CD4-positive, alpha-beta T cell (primary cell): ENCODE measurements around the gene SOX8. TPM values are rescaled to one million over a fixed set of nuclear protein-coding genes. Genes with fewer than 3 reads are reported as not detected.

Experiments
- ATAC-seq: fragments of 200-7000 bp; cut with Tn5 transposase; one replicate; pipeline ENCODE4 v1.10.0; 2022; ENCODE audit warnings: mild to moderate bottlenecking; ENCODE audit not compliant: poor library complexity
- CTCF ChIA-PET: fragments of 350-600 bp; sonication (Branson Sonifier 250); formaldehyde crosslinking; loops from one replicate; lab custom pipeline; 2021; ENCODE audit warnings: antibody characterized with exemption, inconsistent platforms; lab: Charles Lee
- POLR2A ChIA-PET: fragments of 350-600 bp; sonication (Branson Sonifier 250); formaldehyde crosslinking; loops from one replicate; lab custom pipeline; 2021; ENCODE audit warnings: antibody characterized with exemption, inconsistent platforms; lab: Charles Lee
- DNase-seq, 14 experiments: peaks; one replicate each; pipeline ENCODE4 v3.0.0-alpha.2; 2013 to 2020; ENCODE audit warnings: mixed read lengths in 2 of 14
- H3K27ac ChIP-seq, 2 donors: one replicate each; pipeline versions ENCODE4 v1.5.1 to v1.7.0; 2013; ENCODE audit warnings: low read length in 2 of 2, low read depth in 1 of 2, mild to moderate bottlenecking in 1 of 2
- H3K27me3 ChIP-seq, 2 experiments: 1 replicate in 1 of 2; 2 replicates in 1 of 2; pipeline versions ENCODE4 v1.6.1 to v1.7.0; 2013; ENCODE audit warnings: low read length in 2 of 2, control low read depth in 1 of 2, mild to moderate bottlenecking in 1 of 2, moderate library complexity in 1 of 2; ENCODE audit not compliant: insufficient read depth in 2 of 2, control insufficient read depth in 1 of 2
- H3K36me3 ChIP-seq: one replicate; pipeline ENCODE4 v1.6.1; 2013; ENCODE audit warnings: low read length, control low read depth; ENCODE audit not compliant: insufficient read depth
- H3K4me1 ChIP-seq: one replicate; pipeline ENCODE4 v1.6.1; 2013; ENCODE audit warnings: low read length, control low read depth; ENCODE audit not compliant: insufficient read depth
- H3K4me3 ChIP-seq: one replicate; pipeline ENCODE4 v1.5.1; 2013; ENCODE audit warnings: mild to moderate bottlenecking, low read length, moderate library complexity
- H3K9me3 ChIP-seq, 2 experiments: 1 replicate in 1 of 2; 2 replicates in 1 of 2; pipeline versions ENCODE4 v1.6.1 to v1.7.0; 2013; ENCODE audit warnings: low read length in 2 of 2, mild to moderate bottlenecking in 2 of 2, control low read depth in 1 of 2, moderate library complexity in 1 of 2; ENCODE audit not compliant: control insufficient read depth in 1 of 2, insufficient read depth in 1 of 2
- H3K27ac Mint-ChIP-seq: one replicate; pipeline ENCODE4 v1.8.0; 2020; ENCODE audit warnings: mixed read lengths
- H3K27me3 Mint-ChIP-seq: one replicate; pipeline ENCODE4 v1.8.0; 2021; ENCODE audit warnings: mixed read lengths
- H3K36me3 Mint-ChIP-seq: one replicate; pipeline ENCODE4 v1.8.0; 2021; ENCODE audit warnings: low read depth, mixed read lengths
- H3K4me1 Mint-ChIP-seq: one replicate; pipeline ENCODE4 v1.8.0; 2021; ENCODE audit warnings: low read depth, mixed read lengths
- H3K4me3 Mint-ChIP-seq: one replicate; pipeline ENCODE4 v1.8.0; 2020; ENCODE audit warnings: mild to moderate bottlenecking, mixed read lengths
- H3K9me3 Mint-ChIP-seq: one replicate; pipeline ENCODE4 v1.8.0; 2020; ENCODE audit warnings: mixed read lengths
- CTCF ChIP-seq: fragments of 200-600 bp; IDR thresholded peaks from one replicate; pipeline ENCODE4 v1.8.0; 2022; ENCODE audit warnings: antibody characterized with exemption, mild to moderate bottlenecking
- intact Hi-C, 2 experiments: fragments of 100-400 bp; cut with DNase I in 1 of 2; cut with micrococcal nuclease in 1 of 2; formaldehyde crosslinking; loops; one replicate each; pipeline versions ENCODE4 v1.15.1 to v1.9.0; 2023 to 2025; cut with DNase I, micrococcal nuclease
- total RNA-seq, 174 experiments: library from RNA in 2 of 174; stranded (reverse) in 2 of 174; gene quantifications; one replicate each; pipeline ENCODE4 v1.2.3 and lab custom pipeline; 2021 to 2026

The SOX8 gene
- total RNA-seq, 2 experiments from 2014 or later: 1.4 to 2.3 TPM

- H3K4me3 ChIP-seq: no peak overlapping the region
- intact Hi-C loops: no loop called here
- no peak for TF ChIP-seq CTCF
- no peak overlapping the region for H3K4me3 Mint-ChIP-seq
- H3K9me3 ChIP-seq: peaks cover 0 to 37% of the 10 kb centered on the region in 2 experiments
- ATAC-seq (no peak), DNase-seq (no peak)
- ChIA-PET POLR2A (no interaction called here), CTCF (no interaction called here)
- no peaks in the 10 kb centered on the region for H3K4me1 ChIP-seq
- H3K27me3 Mint-ChIP-seq: no peaks in the 10 kb centered on the region
- H3K9me3 Mint-ChIP-seq: no peaks in the 10 kb centered on the region
- no peaks in the 10 kb centered on the region for H3K36me3 ChIP-seq
- H3K4me1 Mint-ChIP-seq: no peaks in the 10 kb centered on the region
- H3K27ac Mint-ChIP-seq: no peak overlapping the region
- H3K27me3 ChIP-seq: peaks cover 0 to 2% of the 10 kb centered on the region in 2 experiments
- no peak overlapping the region for H3K27ac ChIP-seq
- no peaks in the 10 kb centered on the region for H3K36me3 Mint-ChIP-seq
Observed at GRCh38 chr16:1036166-1036565, 54.6 kb downstream of the SOX8 start.

Other genes with a start within 250 kb of the SOX8 start
- gene CIAO3, start 240.8 kb upstream of the SOX8 start, total RNA-seq: 10 to 100 TPM; 33.3 to 38.2 TPM
- not detected for gene MSLN, start 221.0 kb upstream of the SOX8 start, total RNA-seq
- gene RPUSD1, start 193.4 kb upstream of the SOX8 start, total RNA-seq: 10 to 100 TPM; 12.8 to 15.0 TPM
- 10 to 100 TPM; 30.7 to 31.1 TPM for gene CHTF18, start 193.2 kb upstream of the SOX8 start, total RNA-seq
- gene GNG13, start 181.0 kb upstream of the SOX8 start, total RNA-seq: not detected
- 10 to 100 TPM; 26.8 to 27.6 TPM for gene LMF1, start 10.8 kb upstream of the SOX8 start, total RNA-seq
- gene SSTR5, start 91.0 kb downstream of the SOX8 start, total RNA-seq: not detected
- gene C1QTNF8, start 114.5 kb downstream of the SOX8 start, total RNA-seq: not detected
- gene CACNA1H, start 171.3 kb downstream of the SOX8 start, total RNA-seq: 1 to 10 TPM; 5.7 to 6.3 TPM
- gene TPSG1, start 243.5 kb downstream of the SOX8 start, total RNA-seq: not detected
- not detected for gene TPSB2, start 248.4 kb downstream of the SOX8 start, total RNA-seq